GM13976 (cell line): Measurements from ENCODE around the gene YTHDC1.

Experiments
- DNase-seq: peaks from one replicate; pipeline ENCODE4 v3.0.0; 2012; ENCODE audit warnings: low spot score
- in situ Hi-C: fragments of 300-500 bp; cut with MboI; formaldehyde crosslinking; loops from one replicate; pipeline ENCODE4 v1.12.0; 2022; ENCODE audit warnings: low sequenced_read_pairs, mixed read lengths, inconsistent platforms; ENCODE audit not compliant: unreplicated experiment
- TF ChIP-seq, protein P1 (sequence below): IDR thresholded peaks from 2 replicates; pipeline ENCODE4 v1.5.1; 2012; ENCODE audit warnings: borderline replicate concordance, mild to moderate bottlenecking; ENCODE audit not compliant: insufficient read depth; ENCODE audit errors: extremely low read depth, missing control alignments, control extremely low read depth

YTHDC1 gene

DNA sequence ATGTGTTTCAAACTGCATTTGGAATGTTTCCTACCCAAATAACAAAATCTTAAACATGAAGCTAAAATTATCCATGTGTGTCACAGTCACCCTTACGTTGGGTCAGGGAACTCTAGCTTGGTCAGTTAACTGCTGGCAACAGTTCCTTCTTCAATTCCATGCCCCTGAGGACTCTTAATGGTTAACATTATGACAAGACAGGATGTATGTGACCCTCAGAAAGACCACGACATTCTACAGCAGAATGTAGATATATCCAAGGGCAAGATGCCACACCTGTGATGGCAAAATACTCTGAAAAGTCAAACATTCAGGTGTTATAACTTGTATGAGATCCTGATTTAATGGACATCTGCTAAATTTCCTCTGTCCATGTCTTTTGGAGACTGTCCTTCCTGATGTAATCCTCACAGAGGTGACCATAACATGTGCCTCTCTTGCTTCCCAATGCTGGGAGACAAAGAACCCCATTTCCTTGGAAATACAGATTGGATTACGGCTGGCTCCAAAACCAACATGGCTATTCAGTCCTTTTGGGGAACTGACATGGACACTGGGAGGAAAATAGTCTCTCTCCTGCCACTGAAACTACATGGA is 39.1 kb downstream of the YTHDC1 start:
- no peak for DNase-seq
- in situ Hi-C loops: no loop called here
- TF ChIP-seq, protein P1, sequence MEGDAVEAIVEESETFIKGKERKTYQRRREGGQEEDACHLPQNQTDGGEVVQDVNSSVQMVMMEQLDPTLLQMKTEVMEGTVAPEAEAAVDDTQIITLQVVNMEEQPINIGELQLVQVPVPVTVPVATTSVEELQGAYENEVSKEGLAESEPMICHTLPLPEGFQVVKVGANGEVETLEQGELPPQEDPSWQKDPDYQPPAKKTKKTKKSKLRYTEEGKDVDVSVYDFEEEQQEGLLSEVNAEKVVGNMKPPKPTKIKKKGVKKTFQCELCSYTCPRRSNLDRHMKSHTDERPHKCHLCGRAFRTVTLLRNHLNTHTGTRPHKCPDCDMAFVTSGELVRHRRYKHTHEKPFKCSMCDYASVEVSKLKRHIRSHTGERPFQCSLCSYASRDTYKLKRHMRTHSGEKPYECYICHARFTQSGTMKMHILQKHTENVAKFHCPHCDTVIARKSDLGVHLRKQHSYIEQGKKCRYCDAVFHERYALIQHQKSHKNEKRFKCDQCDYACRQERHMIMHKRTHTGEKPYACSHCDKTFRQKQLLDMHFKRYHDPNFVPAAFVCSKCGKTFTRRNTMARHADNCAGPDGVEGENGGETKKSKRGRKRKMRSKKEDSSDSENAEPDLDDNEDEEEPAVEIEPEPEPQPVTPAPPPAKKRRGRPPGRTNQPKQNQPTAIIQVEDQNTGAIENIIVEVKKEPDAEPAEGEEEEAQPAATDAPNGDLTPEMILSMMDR: no peak

DNA sequence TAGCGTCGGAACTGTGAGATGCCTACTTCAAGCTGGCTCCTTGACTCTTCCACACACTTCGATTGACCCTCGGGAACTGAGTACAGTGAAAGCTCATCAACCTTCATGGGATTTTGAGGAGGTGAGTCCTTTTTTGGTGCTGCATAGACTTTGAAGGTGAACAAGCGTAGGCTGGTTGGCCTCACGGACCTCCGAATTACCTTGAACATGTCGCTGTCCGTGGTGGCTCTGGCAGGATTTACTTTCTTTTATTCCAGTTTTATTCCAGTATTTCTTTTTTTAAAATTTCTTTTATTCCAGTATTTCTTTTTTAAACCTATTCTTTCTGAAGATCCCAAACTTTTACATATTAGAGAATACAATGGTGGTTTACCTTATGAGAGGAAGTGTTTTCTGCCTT is 45.2 kb downstream of the YTHDC1 start:
- no peak for DNase-seq
- TF ChIP-seq, protein P1: no peak
- in situ Hi-C loops: no loop called here

DNA sequence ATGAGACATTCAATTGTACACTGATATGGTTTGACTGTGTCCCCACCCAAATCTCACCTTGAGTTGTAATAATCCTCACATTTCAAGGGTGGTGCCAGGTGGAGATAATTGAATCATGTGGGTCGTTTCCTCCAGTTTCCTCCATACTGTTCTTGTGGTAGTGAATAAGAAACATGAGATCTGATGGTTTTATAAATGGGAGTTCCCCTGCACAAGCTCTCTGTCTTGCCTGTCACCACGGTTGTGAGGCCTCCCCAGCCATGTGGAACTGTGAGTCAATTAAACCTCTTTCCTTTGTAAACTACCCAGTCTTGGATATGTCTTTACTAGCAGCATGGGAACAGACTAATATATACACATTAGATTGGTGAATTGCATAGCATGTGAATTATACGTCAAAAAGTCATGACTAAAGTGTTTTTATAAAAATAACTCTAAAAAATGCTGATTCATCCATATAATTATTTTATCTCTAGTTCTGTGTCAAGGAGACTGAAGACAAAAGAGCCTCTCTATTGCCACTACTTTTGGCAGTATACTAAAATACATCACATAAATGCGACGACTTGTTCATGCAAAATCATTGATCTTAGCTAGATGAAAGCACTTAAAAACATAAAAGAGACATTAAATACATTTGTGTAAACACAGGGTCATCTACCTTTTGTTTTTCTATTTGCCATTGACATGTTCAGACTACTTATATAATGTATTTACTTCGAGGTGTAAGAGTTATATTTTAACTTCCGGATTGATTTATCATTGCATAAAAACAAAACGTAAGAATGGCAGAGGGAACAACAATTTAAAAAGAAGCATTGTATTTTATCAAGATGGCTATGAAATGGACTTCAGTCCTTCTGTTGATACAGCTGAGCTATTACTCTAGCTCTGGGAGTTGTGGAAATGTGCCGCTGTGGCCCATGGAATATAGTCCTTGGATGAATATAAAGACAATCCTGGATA is 50.1 kb downstream of the YTHDC1 start:
- TF ChIP-seq, protein P1: no peak
- DNase-seq: no peak
- in situ Hi-C loops: loop anchor here (25.0 kb wide), 1 partner anchor 863 kb away; no protein-coding TSS in a partner anchor

DNA sequence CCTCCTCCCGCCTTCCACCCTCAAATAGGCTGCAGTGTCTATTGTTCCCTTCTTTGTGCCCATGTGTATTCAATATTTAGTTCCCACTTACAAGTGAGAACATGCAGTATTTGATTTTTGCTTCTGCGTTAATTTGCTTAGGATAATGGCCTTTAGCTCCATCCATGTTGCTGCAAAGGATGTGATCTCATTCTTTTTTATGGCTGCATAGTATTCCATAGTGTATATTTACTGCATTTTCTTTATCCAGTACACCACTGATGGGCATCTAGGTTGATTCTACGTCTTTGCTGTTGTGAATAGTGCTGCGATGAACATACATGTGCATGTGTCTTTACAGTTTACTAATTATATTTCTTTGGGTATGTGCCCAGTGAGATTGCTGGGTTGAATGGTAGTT is 52.8 kb downstream of the YTHDC1 start:
- TF ChIP-seq, protein P1: no peak
- in situ Hi-C loops: loop anchor here (25.0 kb wide), 1 partner anchor 865 kb away; no protein-coding TSS in a partner anchor
- DNase-seq: no peak

DNA sequence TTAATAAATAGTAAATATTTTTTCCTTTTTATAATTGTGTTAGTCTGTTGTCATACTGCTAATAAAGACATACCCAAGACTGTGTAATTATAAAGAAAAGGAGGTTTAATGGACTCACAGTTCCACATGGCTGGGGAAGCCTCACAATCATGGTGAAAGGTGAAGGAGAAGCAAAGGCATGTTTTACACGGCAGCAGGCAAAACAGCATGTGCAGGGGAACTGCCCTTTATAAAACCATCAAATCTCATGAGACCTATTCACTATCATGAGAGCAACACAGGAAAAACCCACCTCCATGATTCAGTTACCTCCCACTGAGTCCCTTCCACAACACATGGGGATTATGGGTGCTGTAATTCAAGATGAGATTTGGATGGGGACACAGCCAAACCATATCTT is 58.6 kb downstream of the YTHDC1 start:
- TF ChIP-seq, protein P1: no peak
- DNase-seq: no peak
- in situ Hi-C loops: loop anchor here (25.0 kb wide), 1 partner anchor 871 kb away; no protein-coding TSS in a partner anchor

DNA sequence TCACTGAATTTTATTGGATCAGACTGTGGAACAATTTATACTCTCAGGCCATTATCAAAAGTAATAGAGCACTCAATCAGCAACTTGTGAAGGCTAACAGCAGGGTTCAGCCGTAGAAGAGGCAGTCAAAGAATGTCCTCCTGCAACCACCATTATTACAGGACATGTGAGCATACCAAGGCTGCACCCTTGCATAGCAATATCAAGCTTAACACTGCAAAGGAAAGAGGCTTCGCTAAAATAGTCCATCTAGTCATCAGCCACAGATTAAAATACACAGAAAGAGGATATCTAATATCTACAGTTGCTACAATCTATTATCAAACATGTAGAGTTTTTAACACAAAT is 61.5 kb downstream of the YTHDC1 start:
- TF ChIP-seq, protein P1: no peak

More for the DNA sequence above, 61.5 kb downstream of the YTHDC1 start:
- in situ Hi-C loops: loop anchor here (25.0 kb wide), 1 partner anchor 874 kb away; no protein-coding TSS in a partner anchor
- no peak for DNase-seq
